HepG2 (cell line): Measurements from ENCODE around the gene EEF1AKMT1. TPM values are rescaled to one million over a fixed set of nuclear protein-coding genes. Genes with fewer than 3 reads are reported as not detected.

Experiments
- ATAC-seq: fragments of 200-7000 bp; cut with Tn5 transposase; 3 replicates; pipeline ENCODE4 v1.9.1; 2020; ENCODE audit warnings: mild to moderate bottlenecking, moderate library complexity
- BruUV-seq: library from RNA; stranded (reverse); fragments of 400-500 nt; replicated peaks from 2 replicates; lab custom pipeline; 2021; lab: Mats Ljungman, UMichigan
- CTCF ChIA-PET: fragments of 300-600 bp; formaldehyde crosslinking; extraction: SDS; loops from one replicate; lab custom pipeline; 2021; ENCODE audit warnings: low total read pairs, inconsistent platforms, low intra/inter-chr PET ratio; lab: Yijun Ruan, JAX
- POLR2A ChIA-PET: fragments of 350-600 bp; sonication (Branson Sonifier 250); formaldehyde crosslinking; loops from one replicate; lab custom pipeline; 2020; ENCODE audit warnings: antibody characterized with exemption, inconsistent platforms; lab: Yijun Ruan, JAX
- DNase-seq: peaks from one replicate; pipeline ENCODE4 v3.0.0-alpha.2; 2015; ENCODE audit warnings: low spot score
- FAIRE-seq: peaks from 3 replicates; lab custom pipeline; 2011; peaks lifted over from hg19 to GRCh38; lab: Jason Lieb, UNC
- H2AFZ ChIP-seq: one replicate; pipeline ENCODE4 v1.6.1; 2011; ENCODE audit warnings: low read length, inconsistent platforms
- H3K27ac ChIP-seq: fragments of 300-600 bp; 3 replicates; pipeline ENCODE4 v1.8.0; 2011; ENCODE audit warnings: mixed run types, mild to moderate bottlenecking, mixed read lengths, low read length, inconsistent platforms; ENCODE audit not compliant: insufficient read depth; ENCODE audit errors: extremely low read length
- H3K27me3 ChIP-seq, 2 experiments: fragments of 200-600 bp in 1 of 2; 2 replicates in 1 of 2; 3 replicates in 1 of 2; pipeline versions ENCODE4 v1.6.0 to v1.8.0; 2011; ENCODE audit warnings: low read length in 2 of 2, mild to moderate bottlenecking in 2 of 2, moderate library complexity in 2 of 2, inconsistent platforms in 1 of 2; ENCODE audit not compliant: insufficient read depth in 2 of 2, control insufficient read depth in 1 of 2
- H3K36me3 ChIP-seq, 2 experiments: fragments of 200-600 bp in 1 of 2; replicated peaks in 1 of 2; 2 replicates in 1 of 2; 3 replicates in 1 of 2; pipeline versions ENCODE4 v1.5.1 to v1.8.0; 2011; ENCODE audit warnings: low read length in 2 of 2, inconsistent platforms in 1 of 2; ENCODE audit not compliant: insufficient read depth in 2 of 2, control insufficient read depth in 1 of 2
- H3K4me1 ChIP-seq: 2 replicates; pipeline ENCODE4 v1.5.1; 2012; ENCODE audit warnings: low read length, inconsistent platforms; ENCODE audit not compliant: insufficient read depth
- H3K4me2 ChIP-seq: 2 replicates; pipeline ENCODE4 v1.6.0; 2011; ENCODE audit warnings: low read depth, low read length, inconsistent platforms
- H3K4me3 ChIP-seq, 3 experiments: fragments of 200-600 bp in 1 of 3; sonication (generic), shearing (Covaris generic) in 1 of 3; replicated peaks in 1 of 3; 2 replicates each; pipeline ENCODE4 v1.5.1; 2011 to 2016; ENCODE audit warnings: low read length in 3 of 3, inconsistent platforms in 2 of 3, low read depth in 2 of 3, mild to moderate bottlenecking in 2 of 3, control low read depth in 1 of 3, mixed read lengths in 1 of 3; ENCODE audit not compliant: insufficient read depth in 1 of 3
- H3K79me2 ChIP-seq: one replicate; pipeline ENCODE4 v1.6.1; 2011; ENCODE audit warnings: low read length, inconsistent platforms; ENCODE audit not compliant: insufficient read depth
- H3K9ac ChIP-seq: 2 replicates; pipeline ENCODE4 v1.6.0; 2011; ENCODE audit warnings: mild to moderate bottlenecking, low read depth, low read length, inconsistent platforms; ENCODE audit not compliant: insufficient read depth
- H3K9me3 ChIP-seq: 2 replicates; pipeline ENCODE4 v1.5.1; 2012; ENCODE audit warnings: mild to moderate bottlenecking, low read length
- H4K20me1 ChIP-seq: 2 replicates; pipeline ENCODE4 v1.6.0; 2011; ENCODE audit warnings: inconsistent platforms, mild to moderate bottlenecking, low read length, moderate library complexity; ENCODE audit not compliant: insufficient read depth
- GTF2F1 ChIP-seq: fragments of 150-350 bp; IDR thresholded peaks from 2 replicates; pipeline ENCODE4 v1.6.1; 2014; ENCODE audit warnings: low read length
- IRX3 ChIP-seq: sonication (generic); formaldehyde crosslinking; IDR thresholded peaks from 2 replicates; pipeline ENCODE4 v1.8.1; 2023; ENCODE audit warnings: mild to moderate bottlenecking, low read depth, missing genetic modification reagents, borderline replicate concordance
- MXI1 ChIP-seq: IDR thresholded peaks from 3 replicates; pipeline ENCODE4 v1.6.1; 2012; ENCODE audit warnings: low read depth, low read length, inconsistent platforms, borderline replicate concordance
- TCF12 ChIP-seq, 2 experiments: fragments of 450-650 bp in 1 of 2; sonication (generic) in 1 of 2; formaldehyde crosslinking in 1 of 2; IDR thresholded peaks; 2 replicates each; pipeline versions ENCODE4 v1.6.1 to v1.8.0; 2017 to 2022; ENCODE audit warnings: antibody characterized with exemption in 1 of 2, mild to moderate bottlenecking in 1 of 2, missing genetic modification reagents in 1 of 2, moderate library complexity in 1 of 2
- TFDP1 ChIP-seq: IDR thresholded peaks from 2 replicates; pipeline ENCODE4 v1.6.1; 2016; ENCODE audit warnings: missing compliant biosample characterization, missing genetic modification reagents, borderline replicate concordance
- TMF1 ChIP-seq: sonication (generic); formaldehyde crosslinking; IDR thresholded peaks from 2 replicates; pipeline ENCODE4 v1.8.1; 2022; ENCODE audit warnings: low read depth, missing genetic modification reagents
- ZFP90 ChIP-seq: sonication (generic); formaldehyde crosslinking; IDR thresholded peaks from 2 replicates; pipeline ENCODE4 v1.8.0; 2022; ENCODE audit warnings: missing genetic modification reagents, mild to moderate bottlenecking, inconsistent platforms, borderline replicate concordance
- ZNF274 ChIP-seq: sonication (generic); formaldehyde crosslinking; IDR thresholded peaks from 2 replicates; pipeline ENCODE4 v1.5.1; 2020; ENCODE audit warnings: mild to moderate bottlenecking, missing genetic modification reagents
- ZNF512B ChIP-seq: sonication (generic); formaldehyde crosslinking; IDR thresholded peaks from 2 replicates; pipeline ENCODE4 v1.5.1; 2020; ENCODE audit warnings: missing genetic modification reagents, mild to moderate bottlenecking, borderline replicate concordance
- ZNF576 ChIP-seq: sonication (generic); formaldehyde crosslinking; IDR thresholded peaks from 2 replicates; pipeline ENCODE4 v1.4.0; 2020; ENCODE audit warnings: mild to moderate bottlenecking, missing genetic modification reagents
- ZNF629 ChIP-seq: sonication (generic); formaldehyde crosslinking; conservative IDR thresholded peaks from 2 replicates; pipeline ENCODE4 v1.5.0; 2020; ENCODE audit warnings: missing genetic modification reagents
- ZNF644 ChIP-seq: IDR thresholded peaks from 2 replicates; pipeline ENCODE4 v1.6.1; 2016; ENCODE audit warnings: low read depth
- ZNF776 ChIP-seq: sonication (generic); formaldehyde crosslinking; IDR thresholded peaks from 2 replicates; pipeline ENCODE4 v1.4.0; 2020; ENCODE audit warnings: mild to moderate bottlenecking, missing genetic modification reagents
- WGBS: methylation state at CpG from one replicate; pipeline ENCODE4 v1.1.6; 2017; ENCODE audit warnings: low lambda C conversion rate; 5-methylcytosine and 5-hydroxymethylcytosine counted together
- in situ Hi-C: cut with HindIII; loops from 2 replicates; pipeline ENCODE4 v1.10.0; 2017; ENCODE audit warnings: low pct_unique_long_range_greater_than_20kb; ENCODE audit not compliant: extremely low pct_ligation_motif_present
- intact Hi-C: fragments of 100-400 bp; cut with micrococcal nuclease; formaldehyde crosslinking; loops from one replicate; pipeline ENCODE4 v1.10.0; 2022; ENCODE audit not compliant: unreplicated experiment
- polyA plus RNA-seq, 8 experiments: library from polyadenylated mRNA; depleted of rRNA in 3 of 8; stranded (reverse) in 7 of 8; unstranded in 1 of 8; fragments of >200 nt; fragmentation: Illumina TruSeq in 4 of 8; extraction: Trizol in 4 of 8; gene quantifications; 2 replicates each; pipeline versions ENCODE4 v1.2.1 to v1.2.3, GENCODE V29; 2011 to 2016; ENCODE audit warnings: low read depth in 4 of 8, missing spikeins in 1 of 8, mixed read lengths in 1 of 8; ENCODE audit not compliant: insufficient read depth in 1 of 8
- total RNA-seq, 5 experiments: library from RNA; depleted of rRNA; stranded (reverse); fragments of >200 nt; fragmentation: Illumina TruSeq; extraction: Trizol; gene quantifications; 2 replicates each; pipeline ENCODE4 v1.2.3, GENCODE V29; 2016; ENCODE audit warnings: low read depth in 1 of 5

Gene EEF1AKMT1
- total and polyA plus RNA-seq, 2 of the 13 experiments (the other 11 are each of a cell fraction or from before 2014, with no cell fraction given) = 6.0 to 16.1 TPM

GRCh38 chr13:20703780-20704458 lies 69.8 kb downstream of the EEF1AKMT1 start (continued):
- TF ChIP-seq ZNF512B (CRISPR knock-in tag) (no peak), MXI1 (0 out of 3 replicates have a peak, but pooled peaks have one; percentile 52), TMF1 (no peak), ZNF629 (CRISPR knock-in tag) (no peak)

- POLR2A ChIA-PET = interaction anchor here (0.7 kb wide), 1 partner anchor 26 kb away, joined by 3 read pairs; no protein-coding TSS in a partner anchor
- Histone ChIP-seq H3K4me3 (peak within 1 kb of the TSS; percentile 78 to 82 (median 82)), H3K27ac (peak within 1 kb of the TSS; percentile 47), H3K4me2 (peak within 1 kb of the TSS; percentile 89), H3K79me2 (no peaks in the 10 kb centered on the region), H4K20me1 (no peaks in the 10 kb centered on the region), H3K9me3 (no peaks in the 10 kb centered on the region), H3K36me3 (no peaks in the 10 kb centered on the region), H2AFZ (no peak within 1 kb of the TSS), H3K9ac (peak within 1 kb of the TSS; percentile 76), H3K4me1 (peaks cover 37% of the 10 kb centered on the region), H3K27me3 (no peaks in the 10 kb centered on the region)
- FAIRE-seq (no peak), DNase-seq (no peak), ATAC-seq (peak; percentile 37)
- CTCF ChIA-PET = interaction anchor here (1.1 to 1.3 kb wide), 2 partner anchors 208 to 210 kb away, joined by 3 read pairs; no protein-coding TSS in a partner anchor
- BruUV-seq = no TSS peak
- in situ Hi-C loops = loop anchor here (10.0 kb wide), 1 partner anchor 222 kb away; no protein-coding TSS in a partner anchor
- under 1% methylated on average over 33 of the region's 94 CpGs for WGBS
- intact Hi-C loops = no loop called here
- TF ChIP-seq IRX3 (CRISPR knock-in tag) (no peak), ZNF576 (0 out of 2 replicates have a peak, but pooled peaks have one; percentile 19), ZFP90 (CRISPR knock-in tag) (peak; percentile 53; the same call in 1 of the 2 replicates), TCF12 (IDR thresholded peaks at IDR 0.05) (no peak), TCF12 (CRISPR knock-in tag; IDR thresholded peaks at IDR 0.05) (0 out of 2 replicates have a peak, but pooled peaks have one; percentile 47), GTF2F1 (no peak), ZNF274 (peak; percentile 51; the same call in 1 of the 2 replicates), ZNF776 (CRISPR knock-in tag) (0 out of 2 replicates have a peak, but pooled peaks have one; percentile 43), TFDP1 (CRISPR knock-in tag) (peak; percentile 15; the same call in 1 of the 2 replicates), ZNF644 (CRISPR knock-in tag) (no peak)
These were observed 70.6 kb downstream of the EEF1AKMT1 start, which contains the start of gene IL17D for GRCh38 chr13:20702915-20703779. IL17D (plus strand) TSS chr13:20703699; CDS start chr13:20704002, 303 bp downstream.
